Measurements from ENCODE around the gene ADM. TPM values are rescaled to one million over a fixed set of nuclear protein-coding genes. Genes with fewer than 3 reads are reported as not detected.
A peak's percentile ranks its signal among the peaks of the same experiment; 100 is the strongest.

The ADM gene
- total and polyA plus RNA-seq, 5 donors = 57.9 to 219 (median 151) TPM

- Histone ChIP-seq H3K4me1 (ENCODE audit: control insufficient read depth, insufficient read depth, low read length) (peaks cover 2% of the 10 kb centered on the region), H3K27ac (ENCODE audit: low read length) (no peak overlapping the region), H3K27me3 (ENCODE audit: control insufficient read depth, insufficient read depth) (no peaks in the 10 kb centered on the region), H3K9me3 (ENCODE audit: control insufficient read depth, low read length) (no peaks in the 10 kb centered on the region), H3K4me3 (ENCODE audit: low read length) (no peak overlapping the region)
- intact Hi-C loops (cut with DNase I) = no loop called here
- ATAC-seq (no peak), DNase-seq (peak; percentile 36 to 72 (median 45))
- 74% methylated on average over 17 of the region's 17 CpGs for WGBS
Measured at GRCh38 chr11:10291801-10292638, 12.9 kb upstream of the ADM start.

- Histone ChIP-seq H3K4me1 (ENCODE audit: control insufficient read depth, insufficient read depth, low read length) (no peaks in the 10 kb centered on the region), H3K4me3 (ENCODE audit: low read length) (peak within 1 kb of the TSS; percentile 95), H3K27ac (ENCODE audit: low read length) (peak within 1 kb of the TSS; percentile 95), H3K9me3 (ENCODE audit: control insufficient read depth, low read length) (no peaks in the 10 kb centered on the region), H3K27me3 (ENCODE audit: control insufficient read depth, insufficient read depth) (no peaks in the 10 kb centered on the region)
- peak; percentile 88 to 96 (median 95) for DNase-seq
- peak; percentile 89 to 94 for ATAC-seq
- WGBS = under 1% methylated on average over 81 of the region's 81 CpGs
- intact Hi-C loops (cut with DNase I) = no loop called here
Measured at GRCh38 chr11:10293423-10294289, 11.2 kb upstream of the ADM start, which contains the start of gene SBF2. Gene SBF2 (minus strand): TSS chr11:10294219. CDS start chr11:10294069, 150 bp downstream.

- WGBS = under 1% methylated on average over 45 of the region's 45 CpGs
- peak; percentile 39 to 80 (median 76) for DNase-seq
- no peaks in the 10 kb centered on the region for H3K4me1 ChIP-seq (ENCODE audit: control insufficient read depth, insufficient read depth, low read length)
- H3K27me3 ChIP-seq (ENCODE audit: control insufficient read depth, insufficient read depth) = no peaks in the 10 kb centered on the region
- ATAC-seq = peak; percentile 32 to 51
- peak overlapping the region; percentile 95 for H3K4me3 ChIP-seq (ENCODE audit: low read length)
- intact Hi-C loops (cut with DNase I) = no loop called here
- H3K9me3 ChIP-seq (ENCODE audit: control insufficient read depth, low read length) = no peaks in the 10 kb centered on the region
- peak overlapping the region; percentile 95 for H3K27ac ChIP-seq (ENCODE audit: low read length)
Measured at GRCh38 chr11:10294290-10294953, 10.5 kb upstream of the ADM start.

- H3K4me3 ChIP-seq (ENCODE audit: low read length) = peak overlapping the region; percentile 95
- WGBS = 51% methylated on average over 10 of the region's 10 CpGs
- H3K27ac ChIP-seq (ENCODE audit: low read length) = no peak overlapping the region
- no peaks in the 10 kb centered on the region for H3K27me3 ChIP-seq (ENCODE audit: control insufficient read depth, insufficient read depth)
- intact Hi-C loops (cut with DNase I) = no loop called here
- DNase-seq (no peak), ATAC-seq (no peak)
- no peaks in the 10 kb centered on the region for H3K9me3 ChIP-seq (ENCODE audit: control insufficient read depth, low read length)
- no peaks in the 10 kb centered on the region for H3K4me1 ChIP-seq (ENCODE audit: control insufficient read depth, insufficient read depth, low read length)
Measured at GRCh38 chr11:10295064-10295901, 9.6 kb upstream of the ADM start.

GRCh38 chr11:10298342-10298741 lies 6.5 kb upstream of the ADM start:
- no peak for DNase-seq
- intact Hi-C loops (cut with DNase I) = no loop called here
- no peaks in the 10 kb centered on the region for H3K4me1 ChIP-seq (ENCODE audit: control insufficient read depth, insufficient read depth, low read length)
- no peak overlapping the region for H3K4me3 ChIP-seq (ENCODE audit: low read length)
- ATAC-seq = no peak
- WGBS = 89% methylated on average over 5 of the region's 5 CpGs
- H3K9me3 ChIP-seq (ENCODE audit: control insufficient read depth, low read length) = no peaks in the 10 kb centered on the region
- H3K27me3 ChIP-seq (ENCODE audit: control insufficient read depth, insufficient read depth) = no peaks in the 10 kb centered on the region
- no peak overlapping the region for H3K27ac ChIP-seq (ENCODE audit: low read length)

DNA sequence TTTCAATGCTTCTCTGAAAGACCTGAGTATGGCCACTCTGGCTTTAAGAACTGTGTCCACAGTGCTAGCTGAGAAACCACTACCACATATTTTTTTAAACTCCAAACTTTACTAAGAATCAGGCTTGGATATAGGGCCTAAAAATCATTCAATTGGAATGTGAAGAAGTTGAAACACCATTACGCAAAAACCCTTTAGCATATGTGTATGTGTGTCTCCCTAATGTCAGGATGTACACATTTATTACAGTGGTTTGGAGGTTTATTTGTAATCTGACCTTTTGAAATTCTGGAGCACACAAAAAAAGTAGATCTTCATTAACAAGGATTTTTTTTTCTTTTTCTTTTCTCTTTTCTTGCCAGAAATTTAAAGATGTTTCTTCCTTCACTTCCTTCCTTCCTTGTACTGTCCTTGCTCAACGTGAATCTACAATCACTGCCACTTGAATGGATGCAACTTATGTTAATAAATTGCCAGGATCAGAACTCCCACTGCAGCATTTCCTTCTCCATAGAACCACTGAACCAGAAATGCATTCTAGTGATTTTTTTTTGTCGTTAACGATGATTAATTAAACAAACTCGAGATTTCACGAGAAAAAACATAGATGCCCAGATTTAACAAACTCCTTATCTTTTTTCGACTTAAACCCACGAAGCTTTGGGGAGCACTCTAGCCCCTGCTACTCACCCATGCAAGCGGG lies 3.1 kb upstream of the ADM start:
- Histone ChIP-seq H3K9me3 (ENCODE audit: control insufficient read depth, low read length) (no peaks in the 10 kb centered on the region), H3K4me1 (ENCODE audit: control insufficient read depth, insufficient read depth, low read length) (peaks cover 4% of the 10 kb centered on the region), H3K27ac (ENCODE audit: low read length) (no peak overlapping the region), H3K4me3 (ENCODE audit: low read length) (peak overlapping the region; percentile 48), H3K27me3 (ENCODE audit: control insufficient read depth, insufficient read depth) (no peaks in the 10 kb centered on the region)
- intact Hi-C loops (cut with DNase I) = loop anchor here in 2 of 4 donors (10.0 kb wide), 1 partner anchor 327 kb away; no protein-coding TSS in a partner anchor
- ATAC-seq = no peak
- WGBS = 41% methylated on average over 9 of the region's 9 CpGs
- DNase-seq = no peak

DNA sequence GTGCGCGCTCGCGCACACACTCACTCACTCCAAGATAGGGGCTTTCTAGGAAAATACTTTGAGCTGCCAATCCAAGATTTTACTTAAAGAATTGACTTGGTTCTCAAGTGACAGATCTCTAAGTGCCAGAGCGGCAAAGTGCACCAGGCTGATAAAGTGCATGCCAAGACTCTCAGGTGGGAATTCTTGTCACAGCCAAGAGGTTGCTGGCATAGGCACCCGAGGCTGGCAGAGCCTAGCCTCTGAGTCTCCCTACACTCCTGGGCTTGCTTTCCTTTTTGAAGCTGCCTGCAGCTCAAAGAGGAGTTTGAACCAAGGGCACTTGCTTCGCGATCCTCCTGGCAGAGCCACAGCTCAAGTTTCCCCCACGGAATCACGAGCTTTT lies 2.5 kb upstream of the ADM start:
- Histone ChIP-seq H3K4me1 (ENCODE audit: control insufficient read depth, insufficient read depth, low read length) (peaks cover 4% of the 10 kb centered on the region), H3K9me3 (ENCODE audit: control insufficient read depth, low read length) (no peaks in the 10 kb centered on the region), H3K27me3 (ENCODE audit: control insufficient read depth, insufficient read depth) (no peaks in the 10 kb centered on the region), H3K27ac (ENCODE audit: low read length) (peak overlapping the region; percentile 87), H3K4me3 (ENCODE audit: low read length) (peak overlapping the region; percentile 48)
- DNase-seq = peak in 1 of 3 donors; percentile 56
- intact Hi-C loops (cut with DNase I) = loop anchor here in 2 of 4 donors (10.0 kb wide), 1 partner anchor 328 kb away; no protein-coding TSS in a partner anchor
- ATAC-seq = no peak
- WGBS = 27% methylated on average over 10 of the region's 10 CpGs

- peak overlapping the region; percentile 87 for H3K27ac ChIP-seq (ENCODE audit: low read length)
- H3K4me3 ChIP-seq (ENCODE audit: low read length) = peak overlapping the region; percentile 48
- H3K4me1 ChIP-seq (ENCODE audit: control insufficient read depth, insufficient read depth, low read length) = peaks cover 4% of the 10 kb centered on the region
- no peaks in the 10 kb centered on the region for H3K27me3 ChIP-seq (ENCODE audit: control insufficient read depth, insufficient read depth)
- ATAC-seq (peak; percentile 43 to 56), DNase-seq (peak; percentile 83 to 95 (median 94))
- under 1% methylated on average over 56 of the region's 56 CpGs for WGBS
- intact Hi-C loops (cut with DNase I) = loop anchor here in 2 of 4 donors (10.0 kb wide), 1 partner anchor 328 kb away; no protein-coding TSS in a partner anchor
- no peaks in the 10 kb centered on the region for H3K9me3 ChIP-seq (ENCODE audit: control insufficient read depth, low read length)
Measured at GRCh38 chr11:10302744-10303557, 1.9 kb upstream of the ADM start.
